DLD1 (cell line): ENCODE data around the gene NDN.
"Not testable (repeated sequence)": the region's sequence is repeated elsewhere in the genome, so short reads cannot be mapped to it uniquely, and the experiment has no call there.

Source experiments
- in situ Hi-C: cut with HindIII; loops from 2 replicates; pipeline ENCODE4 v1.10.0; 2017; ENCODE audit warnings: low sequenced_read_pairs

NDN gene, protein sequence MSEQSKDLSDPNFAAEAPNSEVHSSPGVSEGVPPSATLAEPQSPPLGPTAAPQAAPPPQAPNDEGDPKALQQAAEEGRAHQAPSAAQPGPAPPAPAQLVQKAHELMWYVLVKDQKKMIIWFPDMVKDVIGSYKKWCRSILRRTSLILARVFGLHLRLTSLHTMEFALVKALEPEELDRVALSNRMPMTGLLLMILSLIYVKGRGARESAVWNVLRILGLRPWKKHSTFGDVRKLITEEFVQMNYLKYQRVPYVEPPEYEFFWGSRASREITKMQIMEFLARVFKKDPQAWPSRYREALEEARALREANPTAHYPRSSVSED

DNA sequence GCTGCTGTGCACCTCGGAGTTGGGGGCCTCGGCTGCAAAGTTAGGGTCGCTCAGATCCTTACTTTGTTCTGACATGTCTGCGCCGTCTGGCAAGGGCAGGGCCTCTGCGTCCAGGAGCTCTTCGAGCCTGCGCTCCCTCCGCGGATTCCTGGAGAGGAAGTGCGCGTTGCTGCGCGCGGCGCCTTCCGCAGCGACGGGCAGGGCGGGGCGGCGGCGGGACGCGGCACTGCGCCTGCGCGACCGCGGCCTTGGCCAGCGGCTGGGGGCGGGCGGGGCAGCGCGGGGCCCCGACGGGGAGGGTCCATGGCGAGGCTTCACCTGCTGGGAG, at the start of gene NDN:
Gene NDN (minus strand): TSS at position 163 of the 328 bp plus-strand sequence. CDS start 88 bp downstream, at position 75.
- in situ Hi-C loops: no loop called here

DNA sequence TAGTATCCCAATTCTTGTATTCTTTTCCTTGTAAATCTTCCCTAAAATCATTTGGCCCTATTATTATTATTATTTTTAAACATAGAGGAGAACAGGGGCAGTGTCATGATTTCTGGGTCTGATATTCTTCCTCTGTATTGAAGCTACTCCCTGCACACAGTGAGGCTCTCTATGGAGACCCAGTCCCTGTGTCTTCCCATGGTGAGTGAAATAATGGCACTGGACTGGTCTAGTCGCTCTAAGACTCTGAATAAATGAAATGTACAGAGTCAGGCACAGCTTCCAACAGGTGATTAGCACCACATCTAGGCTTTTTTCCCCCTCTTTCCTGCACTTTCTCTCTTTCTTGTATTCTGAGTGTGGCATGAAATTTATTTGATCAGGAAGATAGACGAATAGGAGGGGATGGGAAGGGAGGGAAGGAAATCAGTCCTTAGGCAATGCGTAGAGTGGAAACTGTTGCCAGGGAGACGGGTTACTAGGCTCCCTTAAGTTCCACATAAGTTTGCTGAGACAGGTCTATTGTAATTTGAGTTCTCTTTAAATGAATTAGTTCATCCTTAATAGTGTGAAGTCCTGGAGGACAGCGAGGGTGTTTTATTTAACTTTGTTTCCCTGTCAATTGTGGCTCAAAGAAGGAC, 49.0 kb upstream of the NDN start:
- in situ Hi-C loops: no loop called here

DNA sequence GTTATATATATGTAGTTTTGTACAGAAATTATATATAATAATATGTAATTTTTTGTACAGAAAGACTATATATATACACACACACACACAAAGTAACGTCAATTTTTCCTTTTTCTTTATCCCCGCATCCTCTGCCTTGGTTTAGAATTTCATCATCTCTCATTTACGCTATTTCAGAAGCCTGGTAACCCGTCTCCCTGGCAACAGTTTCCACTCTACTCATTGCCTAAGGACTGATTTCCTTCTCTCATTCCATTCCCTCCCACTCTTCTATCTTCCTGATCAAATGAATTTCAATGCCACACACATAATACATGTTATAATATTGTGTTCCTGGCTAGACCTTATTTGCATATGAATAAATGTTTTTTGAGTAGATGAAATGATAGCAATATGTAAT, 47.8 kb upstream of the NDN start:
- in situ Hi-C loops: no loop called here

DNA sequence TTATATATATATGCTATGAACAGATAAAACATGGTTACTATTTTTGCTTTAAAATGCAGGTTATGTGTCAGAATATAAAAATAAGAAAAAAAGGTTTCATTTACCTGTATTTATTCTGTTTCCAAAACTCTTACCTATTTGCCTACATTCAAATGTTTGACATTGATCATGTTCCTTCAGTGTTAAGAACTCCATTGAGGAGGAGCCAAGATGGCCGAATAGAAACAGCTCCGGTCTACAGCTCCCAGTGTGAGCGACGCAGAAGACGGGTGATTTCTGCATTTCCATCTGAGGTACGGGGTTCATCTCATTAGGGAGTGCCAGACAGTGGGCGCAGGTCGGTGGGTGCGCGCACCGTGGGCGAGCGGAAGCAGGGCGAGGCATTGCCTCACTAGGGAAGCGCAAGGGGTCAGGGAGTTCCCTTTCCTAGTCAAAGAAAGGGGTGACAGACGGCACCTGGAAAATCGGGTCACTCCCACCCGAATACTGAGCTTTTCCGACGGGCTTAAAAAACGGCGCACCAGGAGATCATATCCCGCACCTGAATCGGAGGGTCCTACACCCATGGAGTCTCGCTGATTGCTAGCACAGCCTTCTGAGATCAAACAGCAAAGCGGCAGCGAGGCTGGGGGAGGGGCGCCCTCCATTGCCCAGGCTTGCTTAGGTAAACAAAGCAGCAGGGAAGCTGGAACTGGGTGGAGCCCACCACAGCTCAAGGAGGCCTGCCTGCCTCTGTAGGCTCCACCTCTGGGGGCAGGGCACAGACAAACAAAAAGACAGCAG, 27.0 kb upstream of the NDN start:
- in situ Hi-C loops: not testable (repeated sequence)

DNA sequence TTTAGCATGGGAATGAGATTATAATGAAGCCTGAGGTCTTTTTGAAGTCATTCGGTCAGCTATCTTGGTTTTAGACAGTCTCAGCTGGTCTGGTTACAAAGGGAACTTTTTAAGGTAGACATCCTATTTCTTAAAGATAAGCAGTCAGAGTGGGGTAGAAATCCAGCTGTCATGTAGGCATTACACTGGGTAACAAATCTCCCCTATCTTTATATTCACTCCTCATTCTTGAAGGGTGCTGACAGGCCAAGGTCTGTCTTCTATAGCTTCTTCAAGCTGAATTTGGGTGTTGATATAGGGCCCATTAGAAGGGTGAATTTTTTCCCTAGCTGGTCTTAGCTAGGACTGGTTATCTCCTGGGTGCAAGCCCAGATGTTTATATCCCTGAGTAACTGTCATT, 21.2 kb upstream of the NDN start:
- in situ Hi-C loops: no loop called here

DNA sequence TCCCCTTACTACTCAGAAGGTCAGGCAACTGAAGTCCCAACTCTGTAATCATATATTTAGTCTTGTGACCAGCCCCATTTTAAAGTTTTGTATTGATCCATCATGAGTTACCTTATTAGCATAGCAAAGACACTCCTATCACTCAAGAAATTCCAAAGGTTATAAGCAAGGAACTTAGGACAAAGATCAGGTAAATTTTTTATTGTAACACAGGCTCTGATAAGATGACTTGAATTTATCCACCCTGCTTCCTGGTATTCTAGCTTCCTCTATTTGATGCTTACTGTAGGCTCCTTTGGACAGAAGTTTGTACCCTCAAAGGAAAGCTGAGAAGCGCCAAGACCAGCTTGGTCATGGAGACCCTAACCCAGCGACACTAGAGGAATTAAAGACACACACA, 8.2 kb upstream of the NDN start:
- in situ Hi-C loops: no loop called here

DNA sequence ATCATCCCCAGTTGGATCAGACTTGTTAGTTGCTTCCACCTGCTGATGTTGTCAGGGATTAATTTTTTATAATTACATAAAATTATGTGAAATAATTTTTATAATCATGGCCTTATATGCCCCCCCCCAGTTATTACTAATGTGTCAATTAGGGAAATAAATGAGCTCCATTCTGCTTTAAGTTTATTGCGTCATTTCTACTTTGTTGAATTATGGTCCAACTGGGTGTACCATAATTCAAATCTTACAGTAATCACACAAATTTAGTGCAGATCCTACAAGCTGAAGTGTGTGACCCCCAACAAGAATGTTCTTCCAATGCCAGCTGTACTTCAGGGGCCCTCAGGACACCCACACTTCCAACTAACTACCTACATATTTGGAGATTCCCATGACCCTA, 7.5 kb upstream of the NDN start:
- in situ Hi-C loops: no loop called here

DNA sequence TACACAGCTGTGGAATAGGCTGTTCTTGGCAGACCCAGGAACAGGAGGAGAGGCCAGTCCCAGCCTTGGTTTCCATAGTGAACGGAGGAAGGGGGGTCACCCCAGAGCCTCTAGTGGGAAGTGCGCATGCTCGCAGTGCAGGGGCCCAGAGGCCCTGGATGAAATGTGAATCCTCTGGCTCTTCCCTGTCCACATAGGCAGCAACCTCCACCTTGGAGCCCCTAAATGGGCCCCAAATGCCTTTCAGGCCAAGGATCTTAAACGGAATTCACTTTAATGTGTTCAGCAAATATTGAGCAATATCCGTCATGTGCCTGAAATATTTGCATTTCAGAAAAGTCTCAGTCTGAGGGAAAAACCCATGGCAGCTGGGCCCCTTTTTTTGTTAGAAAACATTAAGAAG, 3.3 kb upstream of the NDN start:
- in situ Hi-C loops: no loop called here

DNA sequence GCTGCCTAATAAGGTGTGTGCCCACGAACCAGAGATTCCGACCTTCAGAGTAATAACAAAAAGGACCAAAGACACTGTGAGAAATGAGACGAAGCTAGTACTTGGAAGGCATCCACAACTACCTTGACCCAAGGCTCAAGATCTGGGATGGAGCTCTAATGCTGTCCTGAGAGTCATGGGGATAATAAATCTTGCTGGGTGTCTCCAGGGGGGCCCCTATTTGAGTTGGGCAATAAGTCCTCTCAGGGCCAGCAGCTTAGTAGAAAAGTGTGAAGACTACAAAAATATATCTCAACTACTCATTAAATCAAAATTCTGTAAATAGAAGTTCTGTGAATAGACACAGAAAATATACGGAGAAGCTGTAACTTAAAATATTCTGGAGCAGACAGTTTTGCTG, 2.9 kb upstream of the NDN start:
- in situ Hi-C loops: no loop called here

DNA sequence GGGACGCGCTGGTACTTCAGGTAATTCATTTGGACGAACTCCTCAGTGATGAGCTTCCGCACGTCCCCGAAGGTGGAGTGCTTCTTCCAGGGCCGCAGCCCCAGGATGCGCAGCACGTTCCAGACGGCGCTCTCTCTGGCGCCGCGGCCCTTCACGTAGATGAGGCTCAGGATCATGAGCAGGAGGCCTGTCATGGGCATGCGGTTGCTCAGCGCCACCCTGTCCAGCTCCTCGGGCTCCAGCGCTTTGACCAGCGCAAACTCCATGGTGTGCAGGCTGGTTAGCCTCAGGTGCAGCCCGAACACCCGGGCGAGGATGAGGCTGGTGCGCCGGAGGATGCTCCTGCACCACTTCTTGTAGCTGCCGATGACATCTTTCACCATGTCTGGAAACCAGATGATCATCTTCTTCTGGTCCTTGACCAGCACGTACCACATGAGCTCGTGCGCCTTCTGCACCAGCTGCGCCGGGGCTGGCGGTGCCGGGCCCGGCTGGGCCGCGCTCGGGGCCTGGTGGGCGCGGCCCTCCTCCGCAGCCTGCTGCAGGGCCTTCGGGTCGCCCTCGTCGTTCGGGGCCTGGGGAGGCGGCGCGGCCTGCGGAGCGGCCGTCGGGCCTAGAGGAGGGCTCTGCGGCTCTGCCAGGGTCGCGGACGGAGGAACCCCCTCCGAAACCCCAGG, 501 bp downstream of the NDN start:
- in situ Hi-C loops: no loop called here

DNA sequence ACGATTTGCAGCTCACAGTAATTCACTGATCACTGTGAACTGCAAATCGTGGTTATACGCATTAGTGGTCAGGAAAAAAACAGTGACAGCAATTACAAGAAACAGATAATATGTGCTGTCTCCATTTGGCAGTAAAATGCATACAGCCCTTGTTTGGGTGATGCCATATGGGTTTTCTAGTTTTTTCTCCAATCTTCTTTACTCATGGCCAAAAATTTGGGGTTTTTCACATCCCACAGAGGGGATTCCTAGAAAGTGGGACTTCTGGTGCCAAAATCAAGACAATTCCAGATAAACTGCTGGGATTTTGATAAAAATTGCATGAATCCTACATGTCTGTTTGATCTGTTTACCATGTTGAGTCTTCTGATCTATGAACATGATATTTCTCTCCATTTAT, 15.6 kb downstream of the NDN start:
- in situ Hi-C loops: no loop called here

DNA sequence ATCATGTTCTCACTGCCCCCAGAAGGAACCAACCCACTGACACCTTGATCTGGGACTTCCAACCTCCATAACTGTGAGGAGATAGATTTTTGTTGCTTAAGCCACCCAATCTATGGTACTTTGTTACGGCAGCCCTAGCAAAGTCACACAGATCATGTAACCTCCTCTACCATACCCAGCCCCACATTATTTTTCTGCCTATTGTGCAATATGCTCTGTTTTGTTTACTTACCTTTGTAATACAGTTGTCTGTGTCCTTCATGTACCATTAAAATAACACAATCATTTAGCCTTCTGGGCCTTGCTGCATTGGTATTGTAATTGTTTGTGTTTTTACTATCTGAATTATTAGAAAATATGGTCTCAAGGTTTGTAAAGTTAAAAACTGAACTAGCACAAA, 16.1 kb downstream of the NDN start:
- in situ Hi-C loops: no loop called here

DNA sequence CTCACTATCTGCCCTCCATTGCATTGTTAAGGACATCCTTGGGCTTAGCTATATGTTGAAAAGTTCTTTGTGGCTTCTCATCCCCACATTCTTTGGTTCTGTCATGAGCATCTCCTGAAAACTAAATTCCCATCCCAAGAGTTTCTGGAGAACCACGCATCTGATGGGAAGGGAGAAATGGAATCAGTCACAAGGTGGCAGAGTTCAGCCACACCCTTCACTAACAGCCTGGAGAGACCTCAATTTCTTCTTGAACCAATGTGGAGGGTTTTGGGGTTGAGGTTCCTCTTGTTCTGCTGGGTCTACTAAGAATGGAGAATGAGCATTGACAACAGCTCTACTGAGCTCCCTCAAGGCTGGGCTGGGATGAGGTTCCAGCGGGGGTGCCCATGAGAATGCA, 23.9 kb downstream of the NDN start:
- in situ Hi-C loops: no loop called here

DNA sequence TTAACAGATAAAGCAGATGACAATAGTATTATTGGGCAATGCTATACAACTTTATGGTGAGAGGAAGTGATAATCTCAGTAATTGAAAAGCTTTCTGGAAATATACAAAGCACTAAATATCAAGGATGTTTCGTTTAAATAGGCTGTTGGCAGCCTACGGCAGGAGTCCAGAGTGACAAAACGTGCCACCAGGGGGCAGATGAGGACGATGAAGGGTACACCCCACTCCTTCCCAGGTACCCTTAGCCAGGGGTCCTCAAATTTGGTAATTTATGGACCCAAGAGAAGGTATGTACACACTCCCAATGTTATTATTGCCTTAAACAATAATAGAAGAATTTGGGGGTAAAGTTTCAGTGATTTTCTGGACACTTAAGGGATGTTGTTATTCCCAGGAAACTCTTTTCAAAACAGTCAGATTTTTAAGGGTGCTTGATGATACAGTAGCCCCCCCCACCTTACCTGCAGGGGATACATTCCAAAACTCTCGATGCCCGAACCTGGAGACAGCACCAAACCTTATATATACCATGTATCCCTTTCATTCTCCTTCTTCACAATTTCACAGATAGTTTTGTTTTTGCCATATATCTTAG, 38.1 kb downstream of the NDN start:
- in situ Hi-C loops: no loop called here

DNA sequence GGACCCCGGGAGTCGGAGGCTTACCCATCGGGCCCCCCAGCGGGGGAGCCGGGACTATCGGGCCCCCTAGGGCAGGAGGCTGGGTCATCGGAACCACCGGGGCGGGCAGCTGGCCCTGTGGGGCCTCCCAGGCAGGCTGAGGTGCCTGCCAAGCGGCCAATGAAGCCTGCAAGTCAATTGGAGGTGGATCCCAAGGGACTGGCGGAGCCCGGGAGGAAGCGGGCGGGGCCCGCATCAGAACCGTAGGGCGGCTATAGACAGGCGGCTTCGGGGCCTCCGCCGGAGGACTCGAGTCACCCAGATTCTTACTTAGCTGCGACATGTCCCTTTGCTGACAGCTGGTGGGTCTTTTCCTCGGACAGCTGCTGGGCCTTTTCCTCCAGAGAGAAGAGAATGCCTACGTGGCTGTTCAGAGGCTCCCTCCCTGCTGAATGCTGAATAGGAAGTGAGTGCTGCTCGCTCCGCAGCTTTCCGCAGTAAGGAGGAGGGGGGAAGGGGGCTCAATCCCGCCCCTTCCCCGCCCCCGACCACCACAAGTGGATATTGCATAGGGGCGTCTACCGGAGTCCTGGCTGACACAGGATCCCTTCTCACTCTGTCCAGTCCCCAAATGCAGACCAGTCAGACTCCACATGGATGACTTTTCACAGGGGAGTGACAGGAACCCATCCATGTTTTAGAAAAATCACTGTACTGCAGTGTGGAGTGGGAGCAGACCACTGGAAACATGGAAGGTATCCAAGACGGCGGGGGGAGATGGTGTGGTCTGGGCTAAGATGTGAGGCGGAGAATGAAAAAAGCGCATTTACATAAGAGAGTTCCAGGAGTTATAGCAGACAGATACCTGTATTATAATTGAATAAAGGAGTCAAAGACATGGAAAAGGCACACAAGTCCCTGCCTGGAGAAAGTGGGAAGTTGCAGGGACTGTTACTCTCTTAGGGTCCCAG, 39.4 kb downstream of the NDN start, which contains the start of gene MAGEL2:
Gene MAGEL2 (minus strand): TSS at position 447 of the 950 bp plus-strand sequence. CDS start 125 bp downstream, at position 322.
- in situ Hi-C loops: no loop called here

DNA sequence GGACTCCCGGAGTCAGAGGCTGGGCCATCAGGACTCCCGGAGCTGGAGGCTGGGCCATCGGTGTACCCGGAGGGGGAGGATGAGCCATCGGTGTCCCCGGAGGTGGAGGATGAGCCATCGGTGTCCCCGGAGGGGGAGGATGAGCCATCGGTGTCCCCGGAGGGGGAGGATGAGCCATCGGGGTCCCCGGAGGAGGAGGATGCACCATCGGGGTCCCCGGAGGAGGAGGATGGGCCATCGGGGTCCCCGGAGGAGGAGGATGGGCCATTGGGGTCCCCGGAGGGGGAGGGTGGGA, 40.2 kb downstream of the NDN start:
- in situ Hi-C loops: no loop called here

DNA sequence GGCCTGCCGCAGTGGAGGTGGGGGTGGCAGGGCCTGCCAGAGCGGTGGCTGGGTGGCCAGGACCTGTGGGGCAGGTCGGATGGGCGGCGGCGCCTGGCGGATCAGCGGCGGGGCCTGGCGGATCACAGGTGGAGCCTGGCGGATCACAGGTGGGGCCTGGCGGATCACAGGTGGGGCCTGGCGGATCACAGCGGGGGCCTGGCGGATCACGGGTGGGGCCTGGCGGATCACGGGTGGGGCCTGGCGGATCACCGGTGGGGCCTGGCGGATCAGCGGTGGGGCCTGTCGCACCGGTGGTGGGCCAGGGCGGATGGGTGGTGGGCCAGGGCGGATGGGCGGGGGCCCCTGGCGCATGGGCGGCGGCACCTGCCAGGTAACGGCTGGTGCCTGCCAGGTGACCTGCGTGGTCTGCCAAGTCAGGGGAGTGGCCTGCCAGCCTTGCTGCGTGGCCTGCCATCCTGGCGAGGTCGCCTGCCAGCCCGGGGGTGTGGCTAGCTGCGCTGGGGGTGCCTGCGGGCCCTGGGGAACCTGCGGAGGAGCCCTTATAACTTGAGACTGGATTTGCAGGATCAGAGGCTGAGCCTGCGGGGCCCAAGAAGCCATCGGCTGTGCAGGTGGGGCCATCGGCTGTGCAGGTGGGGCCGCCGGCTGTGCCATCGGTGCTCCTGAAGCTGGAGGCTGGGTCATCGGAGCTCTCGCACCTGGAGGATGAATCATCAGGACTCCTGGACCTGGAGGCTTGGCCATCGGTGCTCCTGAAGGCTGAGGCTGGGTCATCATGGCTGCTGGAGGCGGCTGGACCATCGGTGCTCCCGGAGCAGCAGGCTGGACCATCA, 40.7 kb downstream of the NDN start:
- in situ Hi-C loops: no loop called here

DNA sequence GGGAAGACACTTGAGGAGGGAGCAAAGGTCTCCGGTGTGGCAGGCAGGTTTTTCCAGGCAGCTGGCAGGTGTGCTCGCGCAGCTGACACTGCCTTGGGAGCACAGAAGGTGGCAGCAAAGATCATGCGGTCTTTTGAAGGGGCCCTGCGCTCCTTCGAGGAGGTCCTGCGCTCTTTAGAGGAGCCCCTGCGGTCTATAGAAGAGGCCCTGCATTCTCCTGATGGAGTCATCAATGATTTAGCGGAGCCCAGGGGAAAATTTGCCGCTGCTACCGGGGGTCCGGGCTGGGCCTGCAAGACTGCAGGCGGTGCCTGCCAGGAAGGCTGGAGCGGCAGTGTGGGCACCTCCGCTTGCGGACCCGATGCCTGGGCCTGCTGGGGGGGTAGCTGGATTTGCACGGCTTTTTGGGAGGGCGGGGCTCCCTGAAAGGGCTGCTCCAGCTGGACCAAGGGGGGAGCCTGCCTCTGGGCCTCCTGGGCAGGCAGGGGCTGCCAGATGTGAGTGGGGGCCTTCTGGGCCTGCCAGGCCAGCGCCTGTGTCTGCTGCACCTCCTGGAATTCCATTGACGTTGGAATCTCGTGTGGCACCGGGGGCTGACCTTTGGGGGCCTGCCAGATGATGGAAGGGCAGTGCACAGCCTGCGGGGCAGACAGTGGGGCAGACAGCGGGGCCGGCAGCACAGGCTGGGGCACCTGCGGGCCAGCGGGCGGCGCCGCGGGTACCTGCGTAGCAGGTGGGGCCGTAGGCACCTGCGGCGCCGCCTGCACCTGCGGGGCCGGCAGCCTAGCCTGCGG, 41.5 kb downstream of the NDN start:
- in situ Hi-C loops: no loop called here
